GM21786 (cell line): ENCODE measurements around the gene PIEZO2.

Experiments
- ATAC-seq: cut with Tn5 transposase; IDR thresholded peaks from one replicate; pipeline ENCODE4 v1.9.1; 2021; ENCODE audit not compliant: unreplicated experiment

Gene PIEZO2

DNA sequence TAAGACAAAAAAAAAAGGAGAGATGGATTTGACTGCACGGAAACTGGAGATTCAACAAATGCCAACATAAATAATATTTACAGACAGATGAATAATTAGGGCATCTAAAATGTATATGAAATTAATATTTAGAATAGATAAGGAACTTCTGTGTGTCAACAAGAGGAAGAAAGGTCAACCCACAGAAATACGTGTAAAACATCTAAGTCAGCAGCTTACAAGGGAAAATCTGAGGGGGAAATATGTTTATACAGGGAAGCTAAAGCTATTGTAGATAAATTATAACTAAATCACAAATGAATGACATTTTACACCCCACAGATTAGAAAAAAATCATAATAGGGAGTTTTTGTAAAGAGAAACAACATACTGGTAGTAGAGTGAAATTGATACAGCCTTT is 159.9 kb downstream of the PIEZO2 start:
- ATAC-seq, result no peak

DNA sequence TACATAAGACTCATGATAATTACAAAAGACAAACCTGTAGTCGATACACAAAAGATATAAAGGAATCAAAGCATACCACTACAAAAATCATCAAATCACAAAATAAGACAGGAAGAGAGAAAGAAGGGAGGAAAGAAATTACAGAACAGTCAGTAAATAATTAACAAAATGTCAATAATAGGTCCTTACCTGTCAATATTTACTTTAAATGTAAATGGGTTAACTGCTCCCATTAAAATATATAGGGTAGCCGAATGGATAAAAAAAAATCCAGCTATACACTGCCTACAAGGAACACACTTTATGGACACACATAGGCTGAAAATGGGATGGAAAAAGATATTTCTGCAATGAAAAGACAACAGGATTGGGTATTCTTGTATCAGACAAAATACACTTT is 163.7 kb downstream of the PIEZO2 start:
- ATAC-seq, result no peak

DNA sequence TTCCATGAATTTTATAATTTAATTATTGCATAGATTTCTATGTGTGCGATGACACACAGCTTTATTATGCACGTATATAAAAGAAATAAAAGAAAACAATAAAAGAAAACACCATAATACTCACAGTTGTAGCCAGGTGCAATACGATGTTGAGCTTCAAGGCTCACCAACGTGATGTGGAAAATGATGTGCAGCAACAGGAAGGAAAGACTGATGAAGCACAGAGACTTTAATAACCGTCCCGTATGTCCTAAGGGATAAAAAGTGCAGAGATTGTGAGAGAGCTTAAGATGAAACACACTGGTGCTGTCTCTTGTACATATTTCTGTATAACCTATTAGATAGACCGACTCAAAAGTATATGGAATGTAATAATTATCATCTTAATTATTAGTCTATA is 170.0 kb downstream of the PIEZO2 start:
- ATAC-seq, result no peak

DNA sequence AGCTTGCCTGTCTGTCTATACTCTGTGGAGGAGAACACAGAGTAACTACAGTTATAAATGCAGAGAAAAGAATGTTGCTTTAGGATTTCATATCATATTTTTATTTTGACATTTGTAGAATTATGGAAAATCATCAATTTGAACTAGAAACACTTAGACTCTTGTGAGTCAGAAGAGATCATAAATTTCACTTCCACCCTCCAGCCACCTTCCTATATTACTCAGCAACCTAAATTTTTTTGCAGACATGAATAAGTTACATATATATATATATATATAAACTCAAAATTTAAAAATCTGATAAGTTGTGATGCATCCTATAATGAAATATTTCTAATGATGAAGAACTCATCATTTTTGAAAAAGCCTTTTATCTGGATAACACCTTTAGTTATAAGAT is 172.3 kb downstream of the PIEZO2 start:
- no peak for ATAC-seq

DNA sequence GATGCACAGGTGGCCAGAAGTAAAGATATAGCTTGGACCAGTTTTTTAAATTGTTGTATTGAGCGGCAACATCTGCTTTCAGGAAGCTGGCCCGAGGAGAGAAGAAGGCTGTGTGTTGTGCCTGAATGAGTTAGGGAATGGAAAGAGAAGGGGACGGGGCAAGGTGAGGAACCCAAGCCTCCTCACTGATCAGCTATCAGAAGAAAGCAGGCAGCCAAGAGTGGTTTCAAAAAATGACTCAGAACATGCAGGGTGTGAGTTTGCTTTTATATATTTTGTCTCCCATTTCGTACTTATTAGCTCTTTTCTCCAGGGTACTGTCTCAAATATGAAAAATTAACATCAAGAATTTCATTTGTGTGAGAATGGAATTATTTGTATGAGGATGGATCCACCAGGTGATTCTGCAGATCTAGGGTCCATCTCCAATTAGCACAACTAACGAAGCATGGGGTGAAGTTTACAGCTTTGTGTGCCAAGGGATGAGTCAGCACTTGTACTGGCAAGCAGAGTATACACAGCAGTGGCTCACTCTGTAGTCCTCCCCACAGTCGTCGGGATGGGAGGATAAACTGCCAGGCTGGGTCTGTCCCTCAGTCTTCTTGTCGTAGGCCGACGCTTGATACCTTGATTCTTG is 175.7 kb downstream of the PIEZO2 start:
- no peak for ATAC-seq

DNA sequence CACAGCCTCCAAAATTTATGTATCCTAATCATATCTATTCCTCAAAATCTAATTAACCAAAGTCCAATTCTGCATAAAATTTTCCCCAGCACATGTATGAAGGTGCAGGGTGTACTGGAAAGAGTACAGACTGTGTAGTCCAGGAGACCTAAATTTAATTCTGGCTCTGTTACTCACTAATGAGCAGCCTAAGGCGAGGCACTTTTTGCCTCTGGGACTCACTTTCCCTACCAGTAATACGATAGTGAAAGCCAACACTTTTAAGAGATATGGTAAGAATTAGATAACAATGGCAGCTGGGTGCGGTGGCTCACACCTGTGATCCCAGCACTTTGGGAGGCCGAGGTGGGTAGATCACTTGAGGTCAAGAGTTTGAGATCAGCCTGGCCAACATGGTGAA is 177.7 kb downstream of the PIEZO2 start:
- ATAC-seq, result no peak

DNA sequence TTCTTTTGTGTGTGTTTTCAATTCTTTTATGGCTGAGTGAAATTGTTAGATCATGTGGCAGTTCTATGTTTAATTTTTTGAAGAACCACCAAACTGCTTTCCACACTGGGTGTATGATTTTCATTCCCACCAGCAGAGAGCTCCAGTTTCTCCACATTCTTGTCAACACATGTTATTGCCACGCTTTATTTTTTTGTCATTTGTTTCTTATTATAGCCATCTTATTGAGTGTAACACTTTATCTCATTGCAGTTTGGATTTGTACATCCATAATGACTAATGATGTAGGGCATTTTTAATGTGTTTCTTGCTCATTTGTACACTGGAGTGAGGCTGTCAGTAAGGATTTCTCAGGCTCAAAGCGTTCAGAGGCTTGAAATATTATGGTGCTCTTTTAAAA is 184.2 kb downstream of the PIEZO2 start:
- no peak for ATAC-seq

DNA sequence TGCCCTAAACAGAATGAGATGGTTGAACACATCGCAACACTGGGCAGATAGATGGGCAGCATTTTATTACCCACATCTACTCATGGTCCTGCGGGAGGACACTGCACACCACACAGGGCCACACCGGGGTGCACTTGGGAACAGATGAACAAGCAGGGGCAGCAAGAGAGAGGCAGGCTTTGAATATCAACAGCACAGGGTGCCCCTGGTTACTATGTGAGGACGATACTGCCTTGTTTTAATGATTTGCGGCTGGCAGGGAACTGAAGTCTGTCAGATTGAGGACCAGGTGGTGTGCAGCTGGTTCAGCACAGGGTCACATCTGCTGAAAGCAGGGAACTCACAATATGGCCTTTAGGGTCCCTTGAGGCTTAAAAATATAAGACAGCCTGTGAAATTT is 195.7 kb downstream of the PIEZO2 start:
- ATAC-seq, result peak; percentile 48

DNA sequence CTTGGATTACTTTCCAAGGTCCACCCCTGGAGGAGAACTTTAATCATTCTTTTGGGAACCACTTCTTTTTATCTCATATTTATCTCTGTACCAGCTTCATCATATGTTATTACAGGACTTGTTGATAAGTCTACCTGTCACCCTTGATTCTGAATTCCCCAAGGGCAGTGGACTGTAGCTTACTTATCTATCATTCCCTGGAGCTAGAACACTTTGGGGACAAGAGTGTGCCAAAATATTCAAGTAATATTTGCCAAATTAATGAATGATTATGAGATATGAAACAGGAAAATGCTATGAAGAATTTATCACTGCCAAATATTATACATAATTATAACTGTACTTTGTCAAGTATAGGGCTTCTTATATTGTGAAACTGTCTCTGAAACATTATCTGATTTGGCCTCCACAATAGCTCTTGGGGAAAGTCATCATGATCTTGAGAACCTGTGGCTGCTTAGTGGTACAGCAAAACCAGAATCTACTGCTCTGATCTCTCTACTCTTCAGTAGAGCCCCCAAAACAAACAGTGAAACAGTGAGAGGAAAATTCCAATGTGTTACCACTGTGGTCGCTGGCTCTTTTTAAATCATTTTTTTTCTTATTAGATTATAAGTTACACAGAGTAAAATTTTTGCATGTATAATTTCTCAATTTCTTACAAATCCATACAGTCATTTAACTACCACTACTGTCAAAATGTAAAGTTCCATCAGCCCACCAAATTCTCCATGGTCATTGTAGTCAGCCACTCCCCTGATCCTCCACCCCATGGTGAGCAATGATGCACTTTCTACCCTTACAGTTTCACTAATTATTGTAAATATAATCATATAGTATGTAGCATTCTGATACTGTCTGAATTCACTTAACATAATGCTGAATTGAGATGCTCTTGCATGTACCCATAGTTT is 197.5 kb downstream of the PIEZO2 start:
- ATAC-seq, result peak; percentile 24

DNA sequence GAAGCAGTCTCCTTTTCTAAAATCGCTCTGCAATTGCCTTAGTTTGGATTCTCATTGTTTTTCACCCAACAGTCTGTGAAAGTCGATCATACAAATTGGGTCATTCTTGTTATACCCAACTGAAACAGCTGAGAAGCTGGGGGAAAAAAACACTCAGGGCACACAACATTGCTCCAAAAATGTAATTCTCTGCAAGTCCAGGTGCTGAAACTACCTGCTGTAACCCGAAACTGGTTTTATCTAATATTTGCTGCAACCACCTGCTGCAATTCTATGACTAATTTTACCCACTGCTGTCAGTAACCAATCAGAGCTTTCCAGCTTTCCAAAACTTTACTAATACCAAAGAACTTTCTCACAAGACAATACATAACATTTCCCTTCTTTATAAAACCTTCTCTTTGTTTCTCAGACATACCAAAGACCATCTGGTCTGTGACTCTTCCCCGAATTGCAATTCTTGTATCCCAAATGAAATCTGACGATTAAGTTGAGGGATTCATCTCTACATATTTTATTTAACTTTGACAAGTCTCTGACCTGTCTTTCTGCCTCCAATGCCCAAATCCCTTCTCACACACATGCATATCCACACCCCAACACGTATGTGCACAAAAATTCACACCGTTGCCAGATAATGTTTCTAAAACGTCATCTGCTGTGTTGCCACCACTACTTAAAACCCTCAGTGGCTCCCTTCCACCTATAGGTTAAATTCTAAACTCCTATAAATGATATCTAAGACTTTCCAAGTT is 198.3 kb downstream of the PIEZO2 start:
- peak; percentile 45 for ATAC-seq

DNA sequence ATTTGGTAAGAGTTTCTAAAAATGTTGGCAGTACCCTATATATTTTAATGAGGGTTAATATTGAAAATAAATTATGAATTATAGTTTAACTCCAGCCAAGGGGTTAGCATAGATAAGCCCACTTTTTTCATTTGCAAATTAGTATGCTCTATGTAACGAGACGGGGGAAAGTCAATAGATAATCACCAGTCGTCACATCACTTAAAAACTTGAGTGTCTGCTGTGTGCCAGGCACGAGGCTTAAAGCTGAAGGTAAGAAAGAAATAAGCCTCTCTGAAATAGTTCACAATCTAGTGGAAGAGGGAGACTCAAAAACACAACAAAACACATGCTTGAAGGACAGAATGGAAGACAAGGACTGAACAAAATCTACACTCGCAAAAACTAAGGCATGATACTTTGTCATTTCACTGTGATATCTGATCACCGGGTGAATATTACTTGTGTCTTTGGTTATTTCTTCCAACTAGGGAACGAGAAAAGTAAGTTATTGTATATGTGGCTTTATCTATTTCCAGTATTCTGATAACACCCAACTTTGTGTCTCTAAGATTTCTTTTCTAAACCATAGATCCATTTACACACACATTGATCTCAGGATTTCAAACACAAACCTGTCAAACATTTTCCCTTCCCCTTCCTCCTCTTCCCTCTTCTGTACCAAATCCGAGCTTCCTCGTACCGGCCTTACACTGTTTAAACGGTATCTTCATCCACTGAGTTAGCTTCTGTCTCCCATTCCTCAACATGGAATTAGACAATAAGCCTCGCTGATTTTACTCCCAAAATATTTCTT is 199.1 kb downstream of the PIEZO2 start:
- ATAC-seq, result no peak

DNA sequence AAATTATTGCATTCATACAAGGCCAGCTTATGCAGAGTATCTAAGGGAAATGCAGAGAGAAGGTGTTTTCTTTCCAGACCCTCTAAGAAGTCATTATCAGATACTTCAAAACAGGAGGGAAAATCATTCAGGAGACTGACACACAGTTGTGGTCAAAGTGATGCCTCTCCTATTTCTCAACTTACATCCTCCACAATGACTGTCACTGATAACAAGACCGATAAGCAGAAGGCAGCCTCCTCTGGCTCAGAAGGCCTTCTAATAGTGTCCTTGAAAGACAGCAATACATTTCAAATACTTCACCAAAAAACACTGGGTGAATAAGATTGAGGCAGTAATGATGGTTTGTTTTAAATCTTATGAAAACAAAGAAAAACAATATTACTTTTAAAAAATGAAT is 199.7 kb downstream of the PIEZO2 start:
- no peak for ATAC-seq

DNA sequence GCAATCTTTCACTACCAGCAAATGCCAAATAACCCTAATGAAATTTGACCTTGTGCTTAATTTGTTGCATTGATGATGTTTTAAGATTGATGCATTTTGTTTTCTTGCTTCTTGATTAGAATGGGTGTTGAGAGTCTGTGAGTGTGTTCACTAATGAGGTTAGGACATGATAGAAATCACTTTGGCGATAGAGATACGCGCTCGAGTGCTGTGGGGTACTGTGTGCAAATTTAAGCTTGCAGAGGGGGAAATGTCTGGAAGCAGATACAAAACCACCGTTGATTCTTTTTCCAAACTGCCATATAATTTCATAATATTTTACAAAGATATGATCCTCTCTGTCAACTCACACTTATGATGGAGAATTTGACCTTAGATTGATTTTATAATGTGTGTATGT is 200.9 kb downstream of the PIEZO2 start:
- ATAC-seq, result no peak

DNA sequence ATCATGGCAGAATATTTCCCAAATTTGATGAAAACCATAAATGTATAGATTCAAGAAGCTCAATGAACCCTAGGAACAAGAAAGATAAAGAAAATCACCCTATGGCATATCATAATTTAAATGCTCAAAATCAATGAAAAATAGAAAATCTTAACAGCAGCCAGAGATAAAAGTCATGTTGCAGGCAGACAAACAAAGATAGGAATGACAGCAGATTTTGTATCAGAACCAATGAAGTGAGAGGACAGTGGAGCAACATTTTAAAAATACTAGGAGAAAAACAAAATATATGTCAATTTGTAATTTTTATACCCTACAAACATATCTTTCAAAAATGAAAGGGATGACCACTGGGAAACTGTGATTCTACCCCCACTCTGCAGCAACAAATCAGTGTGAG is 203.3 kb downstream of the PIEZO2 start:
- ATAC-seq, result no peak

DNA sequence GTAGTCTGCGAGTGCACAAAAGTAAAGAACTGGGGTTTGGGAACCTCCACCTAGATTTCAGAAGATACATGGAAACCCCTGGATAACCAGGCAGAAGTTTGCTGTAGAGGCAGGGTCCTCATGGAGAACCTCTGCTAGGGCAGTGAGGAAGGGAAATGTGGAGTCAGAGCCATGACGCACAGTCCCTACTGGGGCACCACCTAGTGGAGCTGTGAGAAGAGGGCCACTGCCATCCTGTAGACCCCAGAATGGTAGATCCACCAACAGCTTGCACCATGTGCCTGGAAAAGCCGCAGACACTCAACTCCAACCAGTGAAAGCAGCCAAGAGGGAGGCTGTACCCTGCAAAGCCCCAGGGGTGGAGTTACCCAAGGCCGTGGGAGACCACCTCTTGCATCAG is 206.4 kb downstream of the PIEZO2 start:
- ATAC-seq, result no peak

DNA sequence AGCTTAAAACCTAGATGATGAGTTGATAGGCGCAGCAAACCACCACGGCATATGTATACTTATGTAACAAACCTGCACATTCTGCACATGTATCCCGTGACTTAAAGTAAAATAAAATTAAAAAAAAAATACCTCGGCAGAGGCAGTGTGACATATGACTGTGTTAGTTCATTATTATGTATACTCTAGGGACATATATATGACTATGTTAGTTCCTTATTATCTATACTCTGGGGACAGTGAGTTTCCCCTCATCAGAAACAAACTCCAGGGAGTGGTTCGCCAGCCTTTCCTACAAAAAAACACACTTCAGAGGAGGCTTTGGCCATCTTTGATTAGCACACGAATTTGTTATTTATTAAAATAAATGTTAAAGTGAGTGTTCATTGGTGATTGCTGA is 209.5 kb downstream of the PIEZO2 start:
- ATAC-seq, result no peak

DNA sequence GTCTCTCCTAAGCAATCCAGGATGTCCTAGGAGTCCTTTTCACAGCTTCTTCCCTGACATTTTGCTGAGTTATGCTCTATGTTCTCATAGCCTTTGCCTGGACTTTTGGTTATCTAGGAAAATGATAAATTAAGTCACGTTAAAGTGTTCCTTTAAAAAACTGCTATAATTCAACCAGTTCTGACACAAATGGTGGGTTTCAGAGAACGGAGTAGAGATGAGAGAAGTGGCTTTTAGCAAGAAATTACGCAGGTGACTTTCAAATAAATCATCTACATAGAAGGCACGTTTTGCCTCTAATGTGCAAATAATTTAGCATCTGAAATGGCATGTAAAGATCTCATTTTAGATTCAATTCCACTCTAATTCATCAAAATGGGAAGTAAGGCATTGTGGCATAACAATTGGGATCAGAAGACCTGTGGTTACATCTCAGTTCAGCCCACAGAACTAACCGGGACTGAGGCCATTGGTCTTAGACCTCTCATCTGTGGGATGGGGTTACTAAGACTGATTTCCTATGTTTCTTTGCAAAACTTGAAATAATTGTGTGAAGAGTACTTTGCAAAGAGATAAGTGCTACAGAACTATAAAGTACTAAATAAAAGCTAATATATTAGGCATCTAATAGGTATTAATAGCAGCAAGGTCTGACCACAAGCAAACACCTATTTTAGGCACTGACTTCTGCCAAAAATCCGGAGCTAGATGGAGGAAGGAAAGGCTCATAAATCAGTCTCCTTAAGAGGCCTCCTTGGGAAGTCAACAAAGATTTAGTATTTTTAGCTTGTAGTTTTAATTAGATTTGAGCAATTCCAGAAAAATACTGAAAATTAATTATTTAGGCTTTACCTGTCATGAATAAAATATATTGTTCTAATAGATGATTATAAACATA is 211.4 kb downstream of the PIEZO2 start:
- no peak for ATAC-seq

DNA sequence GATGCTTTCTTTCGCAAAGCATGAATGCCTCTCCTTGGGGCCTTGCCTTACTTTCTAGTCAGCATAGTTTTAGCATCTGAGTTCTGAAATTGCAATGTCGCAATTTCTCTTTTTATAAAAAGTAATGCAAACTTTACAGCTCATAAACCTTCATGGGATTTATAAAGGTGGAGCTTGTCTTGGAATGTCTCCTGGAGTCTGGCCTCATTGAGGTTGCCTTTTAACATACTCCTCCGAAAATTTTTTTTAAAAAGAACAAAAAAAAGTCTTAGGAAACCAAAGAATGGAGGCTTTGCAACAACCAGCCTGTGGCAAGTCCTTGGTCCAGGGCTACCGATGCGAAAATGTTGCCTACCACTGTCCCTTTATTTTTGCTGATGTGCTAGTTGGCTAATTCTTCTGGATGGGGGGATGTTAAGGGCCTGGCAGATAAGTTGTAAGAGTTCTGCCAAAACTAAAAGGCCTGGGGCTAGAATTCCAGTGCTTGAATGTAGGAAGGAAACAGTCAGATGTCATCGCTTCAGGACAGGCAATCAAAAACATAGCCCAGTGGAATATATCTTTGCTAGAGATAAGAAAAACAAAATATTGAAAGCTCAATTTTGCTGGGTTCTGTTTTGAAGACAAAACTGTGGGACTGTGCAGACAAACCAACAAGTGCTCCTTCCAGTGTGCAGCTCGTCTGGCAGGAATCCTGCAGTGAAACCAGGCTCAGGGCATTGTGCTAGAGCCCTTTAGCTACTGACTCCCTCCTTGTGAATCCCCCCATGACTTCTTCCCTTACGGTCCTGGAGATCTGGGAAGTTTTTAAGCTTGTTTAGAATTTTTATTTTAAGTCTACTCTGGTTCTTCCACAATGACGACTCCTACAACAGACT is 213.0 kb downstream of the PIEZO2 start:
- ATAC-seq, result no peak

DNA sequence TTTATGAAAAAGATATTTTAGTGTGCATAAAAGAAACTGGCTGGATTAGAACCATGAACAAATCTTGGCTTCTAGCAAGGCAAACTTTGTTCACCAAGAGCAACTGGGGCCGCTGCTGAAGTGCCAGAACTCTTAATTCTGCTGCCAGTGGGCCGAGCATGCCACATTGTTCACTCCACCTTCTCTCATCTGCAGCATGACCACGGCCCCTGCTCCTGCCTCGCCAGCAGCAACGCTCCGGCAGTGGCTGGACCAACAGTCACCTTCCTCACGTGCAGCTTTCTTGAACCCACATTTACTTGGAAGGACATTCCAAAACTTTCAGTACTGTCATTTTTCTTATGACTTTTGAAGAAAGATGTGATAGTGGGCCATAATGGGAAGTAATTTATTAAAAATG is 213.8 kb downstream of the PIEZO2 start:
- ATAC-seq, result no peak
